Progenitor cell of endocrine pancreas (in vitro differentiated cells): ENCODE measurements around the gene AIPL1. TPM values are rescaled to one million over a fixed set of nuclear protein-coding genes. Genes with fewer than 3 reads are reported as not detected.
A peak's percentile ranks its signal among the peaks of the same experiment; 100 is the strongest.

Experiments used
- DNase-seq: peaks from one replicate; pipeline ENCODE4 v3.0.0; 2021; ENCODE audit warnings: low spot score; ENCODE audit not compliant: unreplicated experiment
- H3K27ac Mint-ChIP-seq: 2 replicates; pipeline ENCODE4 v1.8.0; 2021; ENCODE audit warnings: mild to moderate bottlenecking, moderate library complexity, mixed read lengths
- H3K27me3 Mint-ChIP-seq: 2 replicates; pipeline ENCODE4 v1.8.0; 2021; ENCODE audit warnings: mixed read lengths
- H3K36me3 Mint-ChIP-seq: 2 replicates; pipeline ENCODE4 v1.8.0; 2022; ENCODE audit warnings: mixed read lengths; ENCODE audit not compliant: insufficient read depth
- H3K4me1 Mint-ChIP-seq: 2 replicates; pipeline ENCODE4 v1.8.0; 2021; ENCODE audit warnings: low read depth, mixed read lengths
- H3K4me3 Mint-ChIP-seq: 2 replicates; pipeline ENCODE4 v1.8.0; 2021; ENCODE audit warnings: low read depth, mild to moderate bottlenecking, moderate library complexity, mixed read lengths
- H3K9me3 Mint-ChIP-seq: 2 replicates; pipeline ENCODE4 v1.8.0; 2021; ENCODE audit warnings: low read depth, mixed read lengths
- CTCF ChIP-seq: fragments of 200-600 bp; sonication (generic); IDR thresholded peaks from one replicate; pipeline ENCODE4 v1.5.0; 2021; ENCODE audit warnings: antibody characterized with exemption, mild to moderate bottlenecking; ENCODE audit not compliant: unreplicated experiment
- total RNA-seq: library from RNA; stranded (reverse); gene quantifications from 2 replicates; pipeline ENCODE4 v1.2.1, GENCODE V29; 2021

The AIPL1 gene
- total RNA-seq, 1 donor from 2014 or later = not detected

- Mint-ChIP-seq H3K4me3 (no peak overlapping the region), H3K27me3 (no peaks in the 10 kb centered on the region), H3K9me3 (no peaks in the 10 kb centered on the region), H3K36me3 (no peaks in the 10 kb centered on the region), H3K4me1 (peaks cover 26% of the 10 kb centered on the region), H3K27ac (peak overlapping the region; percentile 3)
- DNase-seq = no peak
- TF ChIP-seq CTCF = no peak
These were observed 42.1 kb downstream of the AIPL1 start for GRCh38 chr17:6392609-6393350.

GRCh38 chr17:6388416-6388815 lies 46.5 kb downstream of the AIPL1 start:
- no peak for TF ChIP-seq CTCF
- Mint-ChIP-seq H3K4me3 (no peak overlapping the region), H3K36me3 (no peaks in the 10 kb centered on the region), H3K27me3 (no peaks in the 10 kb centered on the region), H3K27ac (no peak overlapping the region), H3K4me1 (peaks cover 10% of the 10 kb centered on the region), H3K9me3 (no peaks in the 10 kb centered on the region)
- no peak for DNase-seq

- H3K36me3 Mint-ChIP-seq = no peaks in the 10 kb centered on the region
- no peak overlapping the region for H3K27ac Mint-ChIP-seq
- no peak for DNase-seq
- no peaks in the 10 kb centered on the region for H3K9me3 Mint-ChIP-seq
- peaks cover 2% of the 10 kb centered on the region for H3K27me3 Mint-ChIP-seq
- H3K4me3 Mint-ChIP-seq = no peak overlapping the region
- peaks cover 4% of the 10 kb centered on the region for H3K4me1 Mint-ChIP-seq
- no peak for TF ChIP-seq CTCF
These were observed 47.1 kb downstream of the AIPL1 start for GRCh38 chr17:6387858-6388257.

- H3K4me3 Mint-ChIP-seq = no peak overlapping the region
- peaks cover 1% of the 10 kb centered on the region for H3K4me1 Mint-ChIP-seq
- H3K9me3 Mint-ChIP-seq = no peaks in the 10 kb centered on the region
- no peak overlapping the region for H3K27ac Mint-ChIP-seq
- H3K27me3 Mint-ChIP-seq = peaks cover 2% of the 10 kb centered on the region
- no peak for TF ChIP-seq CTCF
- DNase-seq = no peak
- H3K36me3 Mint-ChIP-seq = no peaks in the 10 kb centered on the region
These were observed 47.5 kb downstream of the AIPL1 start for GRCh38 chr17:6387442-6387841.

GRCh38 chr17:6386041-6386630 lies 48.8 kb downstream of the AIPL1 start:
- no peak overlapping the region for H3K27ac Mint-ChIP-seq
- H3K4me1 Mint-ChIP-seq = no peaks in the 10 kb centered on the region
- no peak overlapping the region for H3K4me3 Mint-ChIP-seq
- no peaks in the 10 kb centered on the region for H3K9me3 Mint-ChIP-seq
- DNase-seq = no peak
- H3K27me3 Mint-ChIP-seq = peaks cover 6% of the 10 kb centered on the region
- H3K36me3 Mint-ChIP-seq = no peaks in the 10 kb centered on the region
- no peak for TF ChIP-seq CTCF
